Prostate gland (tissue), 2 donors: Measurements from ENCODE around the gene KLHL12.

Source experiments
- POLR2A ChIP-seq: fragments of 450-650 bp; IDR thresholded peaks from one replicate; pipeline ENCODE4 v1.6.1; 2016; ENCODE audit warnings: antibody characterized with exemption, mild to moderate bottlenecking
- POLR2AphosphoS5 ChIP-seq: sonication (generic); formaldehyde crosslinking; IDR thresholded peaks from one replicate; pipeline ENCODE4 v1.6.1; 2017; ENCODE audit warnings: antibody characterized with exemption
- TF ChIP-seq, protein P1 (sequence below), 4 experiments: fragments of 200-600 bp in 2 of 4; fragments of 450-650 bp in 2 of 4; sonication (generic) in 2 of 4; IDR thresholded peaks; 1 replicate in 3 of 4; 2 replicates in 1 of 4; pipeline ENCODE4 v1.5.1; 2016 to 2019; ENCODE audit warnings: antibody characterized with exemption in 4 of 4, mild to moderate bottlenecking in 2 of 4, moderate library complexity in 2 of 4

DNA sequence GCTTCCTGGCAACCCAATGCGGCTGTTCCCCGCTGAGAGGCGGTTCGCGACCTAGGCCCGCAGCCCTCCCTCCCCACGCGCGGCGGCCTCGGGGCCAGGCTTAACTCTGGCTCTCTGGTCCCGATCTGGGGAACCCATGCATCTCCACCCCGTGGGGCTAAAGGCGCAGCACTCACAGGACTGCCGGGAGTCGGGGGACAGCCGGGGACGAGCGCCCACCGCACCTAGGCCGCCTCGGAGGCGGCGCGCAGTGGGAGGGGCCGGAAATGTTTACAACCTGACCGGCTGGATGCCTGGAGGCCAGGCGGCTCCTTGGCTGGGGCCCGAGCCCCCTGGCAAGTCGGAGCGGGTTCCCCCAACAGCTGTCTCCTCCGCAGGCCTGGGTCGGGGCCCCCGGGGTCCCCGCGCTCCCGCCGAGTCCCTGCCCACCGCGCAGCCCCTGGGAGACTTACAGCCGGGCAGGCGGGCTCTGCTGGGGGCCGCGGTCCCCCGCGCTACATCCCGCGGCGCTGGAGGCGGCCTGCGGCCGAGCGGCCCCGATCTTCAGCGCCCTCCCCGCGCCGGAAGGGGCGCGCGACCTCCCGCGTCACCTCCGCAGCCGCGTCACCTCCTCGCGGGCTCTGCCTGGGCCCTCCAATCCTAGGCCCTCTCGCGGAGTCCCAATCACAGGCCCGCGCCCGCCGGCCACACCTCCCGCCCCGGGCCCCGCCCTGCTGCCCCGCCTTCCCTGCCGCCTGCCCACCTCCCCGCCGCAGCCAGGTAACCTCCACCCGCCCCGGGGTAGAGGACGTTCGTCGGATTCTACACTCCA, 30.9 kb upstream of the KLHL12 start, which contains the start of gene ADIPOR1:
- TF ChIP-seq, protein P1, sequence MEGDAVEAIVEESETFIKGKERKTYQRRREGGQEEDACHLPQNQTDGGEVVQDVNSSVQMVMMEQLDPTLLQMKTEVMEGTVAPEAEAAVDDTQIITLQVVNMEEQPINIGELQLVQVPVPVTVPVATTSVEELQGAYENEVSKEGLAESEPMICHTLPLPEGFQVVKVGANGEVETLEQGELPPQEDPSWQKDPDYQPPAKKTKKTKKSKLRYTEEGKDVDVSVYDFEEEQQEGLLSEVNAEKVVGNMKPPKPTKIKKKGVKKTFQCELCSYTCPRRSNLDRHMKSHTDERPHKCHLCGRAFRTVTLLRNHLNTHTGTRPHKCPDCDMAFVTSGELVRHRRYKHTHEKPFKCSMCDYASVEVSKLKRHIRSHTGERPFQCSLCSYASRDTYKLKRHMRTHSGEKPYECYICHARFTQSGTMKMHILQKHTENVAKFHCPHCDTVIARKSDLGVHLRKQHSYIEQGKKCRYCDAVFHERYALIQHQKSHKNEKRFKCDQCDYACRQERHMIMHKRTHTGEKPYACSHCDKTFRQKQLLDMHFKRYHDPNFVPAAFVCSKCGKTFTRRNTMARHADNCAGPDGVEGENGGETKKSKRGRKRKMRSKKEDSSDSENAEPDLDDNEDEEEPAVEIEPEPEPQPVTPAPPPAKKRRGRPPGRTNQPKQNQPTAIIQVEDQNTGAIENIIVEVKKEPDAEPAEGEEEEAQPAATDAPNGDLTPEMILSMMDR (IDR thresholded peaks at IDR 0.05) = peak in 3 of 4 experiments; percentile 12 to 50 (median 34)
- TF ChIP-seq POLR2A (peak; percentile 95), POLR2AphosphoS5 (peak; percentile 75)
